Left ventricle myocardium inferior (tissue), 1 donor: Measurements from ENCODE around the gene CKLF. TPM values are rescaled to one million over a fixed set of nuclear protein-coding genes. Genes with fewer than 3 reads are reported as not detected.

Experiments used
- DNase-seq: peaks from one replicate; pipeline ENCODE4 v3.0.0-alpha.2; 2020
- H3K27ac ChIP-seq: fragments of 200-600 bp; replicated peaks from 2 replicates; pipeline ENCODE4 v1.8.0; 2021
- H3K27me3 ChIP-seq: fragments of 200-600 bp; 2 replicates; pipeline ENCODE4 v1.8.0; 2021; ENCODE audit warnings: low read depth
- H3K36me3 ChIP-seq: fragments of 200-600 bp; 2 replicates; pipeline ENCODE4 v1.8.0; 2021
- H3K4me1 ChIP-seq: fragments of 200-600 bp; 2 replicates; pipeline ENCODE4 v1.8.0; 2021
- H3K4me3 ChIP-seq: fragments of 200-600 bp; 2 replicates; pipeline ENCODE4 v1.8.0; 2021; ENCODE audit warnings: mild to moderate bottlenecking, moderate library complexity
- H3K9me3 ChIP-seq: fragments of 200-600 bp; replicated peaks from 2 replicates; pipeline ENCODE4 v1.8.0; 2021
- CTCF ChIP-seq: fragments of 200-600 bp; IDR thresholded peaks from 2 replicates; pipeline ENCODE4 v1.8.0; 2021; ENCODE audit warnings: antibody characterized with exemption, mild to moderate bottlenecking, borderline replicate concordance
- intact Hi-C: fragments of 100-400 bp; cut with micrococcal nuclease; formaldehyde crosslinking; loops from one replicate; pipeline ENCODE4 v1.11.0; 2022
- total RNA-seq: library from RNA; stranded (reverse); fragmentation: NEBNext Ultra II Directional; extraction: Animal tissue kit (Norgen Biotek cat#: 25700); gene quantifications from one replicate; pipeline ENCODE4 v1.2.1, GENCODE V29; 2021
- donor health status: DM: no; HTN: yes; CAD: no; lungs with severe emphysema.

CKLF gene
- total RNA-seq, 1 donor from 2014 or later, result 7.8 TPM

GRCh38 chr16:66508914-66509496 lies 43.4 kb upstream of the CKLF start:
- Histone ChIP-seq H3K9me3 (no peaks in the 10 kb centered on the region), H3K36me3 (peaks cover 18% of the 10 kb centered on the region), H3K4me1 (peaks cover 51% of the 10 kb centered on the region), H3K27ac (peak overlapping the region; percentile 55), H3K27me3 (no peaks in the 10 kb centered on the region), H3K4me3 (no peak overlapping the region)
- TF ChIP-seq CTCF, result no peak
- intact Hi-C loops, result no loop called here
- DNase-seq, result no peak

- no peak overlapping the region for H3K27ac ChIP-seq
- peaks cover 18% of the 10 kb centered on the region for H3K36me3 ChIP-seq
- H3K9me3 ChIP-seq, result no peaks in the 10 kb centered on the region
- intact Hi-C loops, result no loop called here
- no peaks in the 10 kb centered on the region for H3K27me3 ChIP-seq
- DNase-seq, result no peak
- TF ChIP-seq CTCF, result no peak
- H3K4me1 ChIP-seq, result peaks cover 49% of the 10 kb centered on the region
- no peak overlapping the region for H3K4me3 ChIP-seq
Observed at GRCh38 chr16:66509576-66509975, 42.8 kb upstream of the CKLF start.

- intact Hi-C loops, result no loop called here
- Histone ChIP-seq H3K4me1 (peaks cover 52% of the 10 kb centered on the region), H3K36me3 (peaks cover 18% of the 10 kb centered on the region), H3K4me3 (no peak overlapping the region), H3K27me3 (no peaks in the 10 kb centered on the region), H3K9me3 (no peaks in the 10 kb centered on the region), H3K27ac (peak overlapping the region; percentile 75)
- no peak for DNase-seq
- TF ChIP-seq CTCF, result no peak
Observed at GRCh38 chr16:66510298-66510697, 42.1 kb upstream of the CKLF start.

- peak; percentile 31 for DNase-seq
- intact Hi-C loops, result no loop called here
- H3K4me3 ChIP-seq, result no peak overlapping the region
- peaks cover 21% of the 10 kb centered on the region for H3K36me3 ChIP-seq
- no peaks in the 10 kb centered on the region for H3K27me3 ChIP-seq
- peaks cover 58% of the 10 kb centered on the region for H3K4me1 ChIP-seq
- no peaks in the 10 kb centered on the region for H3K9me3 ChIP-seq
- TF ChIP-seq CTCF, result no peak
- peak overlapping the region; percentile 75 for H3K27ac ChIP-seq
Observed at GRCh38 chr16:66510711-66511601, 41.4 kb upstream of the CKLF start.

- DNase-seq, result no peak
- Histone ChIP-seq H3K27me3 (no peaks in the 10 kb centered on the region), H3K9me3 (no peaks in the 10 kb centered on the region), H3K36me3 (peaks cover 21% of the 10 kb centered on the region), H3K4me3 (no peak overlapping the region), H3K4me1 (peaks cover 65% of the 10 kb centered on the region), H3K27ac (peak overlapping the region; percentile 75)
- TF ChIP-seq CTCF, result no peak
- intact Hi-C loops, result no loop called here
Observed at GRCh38 chr16:66511602-66512271, 40.6 kb upstream of the CKLF start.
